Skeletal muscle cell (primary cell): Measurements from ENCODE around the gene RIMOC1.

ENCODE experiments used
- DNase-seq: peaks from one replicate; pipeline ENCODE4 v3.0.0-alpha.2; 2010; ENCODE audit warnings: low read depth
- H3K4me3 ChIP-seq: 2 replicates; pipeline ENCODE4 v1.5.1; 2011; ENCODE audit warnings: low read depth, mild to moderate bottlenecking, control low read depth, low read length, moderate library complexity

RIMOC1 gene

DNA sequence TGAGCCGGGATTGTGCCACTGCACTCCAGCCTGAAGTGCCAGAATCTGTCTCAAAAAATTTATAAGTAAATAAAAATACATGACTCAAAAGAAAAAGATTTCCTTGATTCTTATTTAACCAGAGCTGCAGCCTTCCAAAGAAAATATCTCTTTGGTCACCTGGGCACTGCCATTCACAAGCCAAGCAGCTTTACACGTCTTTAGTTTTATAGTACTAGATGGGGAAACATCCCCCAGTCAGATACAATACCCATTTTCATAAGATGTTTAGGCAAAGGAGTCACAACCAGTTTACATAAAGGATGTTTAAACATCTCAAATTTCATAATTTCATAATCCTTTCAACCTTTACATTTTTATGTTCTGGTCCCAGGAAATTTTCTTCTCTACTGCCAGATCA is 20.2 kb upstream of the RIMOC1 start:
- H3K4me3 ChIP-seq: no peak overlapping the region

DNA sequence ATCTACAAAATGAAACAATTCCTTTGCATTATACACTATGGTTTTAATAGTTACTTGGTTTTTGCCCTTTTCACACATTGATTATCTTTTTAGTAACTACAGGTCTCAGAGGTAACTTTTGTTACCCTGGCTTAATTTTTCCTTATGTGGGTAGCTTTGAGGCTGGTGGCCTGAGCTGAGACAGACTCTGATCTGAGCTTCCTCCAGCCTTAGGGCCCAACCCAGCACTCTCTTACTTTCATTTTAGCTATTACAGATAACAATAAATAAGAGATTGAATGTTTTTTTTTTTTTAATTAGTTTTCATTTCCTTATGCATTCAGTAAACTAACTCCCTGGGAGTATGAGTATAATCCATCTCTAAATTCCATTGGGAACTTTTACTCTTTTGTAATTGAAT is 18.9 kb upstream of the RIMOC1 start:
- no peak overlapping the region for H3K4me3 ChIP-seq
- no peak for DNase-seq

More for the DNA sequence above, 20.2 kb upstream of the RIMOC1 start:
- DNase-seq: no peak

DNA sequence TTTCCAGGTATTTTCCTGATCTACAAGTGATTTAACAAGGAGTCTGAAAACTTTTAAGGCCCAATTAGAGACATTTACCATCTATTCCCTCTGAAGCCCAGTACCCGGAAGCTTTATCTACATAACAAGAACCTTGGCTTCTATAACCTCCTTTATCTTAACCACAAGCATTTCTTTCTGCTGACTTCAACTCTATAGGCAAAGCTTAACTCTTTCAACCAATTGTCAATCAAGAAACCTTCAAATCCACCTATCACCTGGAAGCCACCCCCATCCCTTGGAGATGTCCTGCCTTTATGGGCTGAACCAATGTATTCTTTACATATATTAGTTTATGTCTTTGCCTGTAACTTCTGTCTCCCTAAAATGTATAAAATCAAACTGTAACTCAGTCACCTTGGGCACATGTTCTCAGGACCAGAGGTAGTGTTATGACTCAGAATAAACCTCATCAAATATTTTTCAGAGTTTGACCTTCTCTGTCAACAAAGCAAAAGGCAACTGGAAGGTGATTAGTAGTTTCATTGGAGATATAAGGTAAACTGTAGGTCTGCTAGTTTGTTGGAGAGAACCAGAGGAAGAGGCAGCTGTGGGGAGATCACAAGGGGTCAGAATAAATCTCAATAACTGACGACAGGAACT is 13.0 kb upstream of the RIMOC1 start:
- DNase-seq: no peak
- no peak overlapping the region for H3K4me3 ChIP-seq

DNA sequence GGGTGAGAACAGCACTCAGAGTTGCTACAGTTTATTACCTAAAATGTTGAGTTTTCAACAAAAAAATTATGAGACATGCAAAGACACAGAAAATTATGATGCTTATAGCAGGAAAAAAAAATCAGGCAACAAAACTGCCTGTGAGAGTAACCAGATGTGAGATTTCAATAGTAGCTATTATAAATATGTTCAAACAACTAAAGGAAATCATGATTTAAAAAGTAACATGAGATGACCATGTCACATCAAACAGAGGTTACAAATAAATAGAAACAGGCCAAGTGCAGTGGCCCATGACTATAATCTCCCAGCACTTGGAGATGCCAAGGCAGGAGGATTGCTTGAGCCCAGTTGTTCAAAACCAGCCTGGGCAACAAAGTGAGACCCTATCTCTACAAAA is 12.1 kb upstream of the RIMOC1 start:
- H3K4me3 ChIP-seq: no peak overlapping the region
- DNase-seq: no peak

DNA sequence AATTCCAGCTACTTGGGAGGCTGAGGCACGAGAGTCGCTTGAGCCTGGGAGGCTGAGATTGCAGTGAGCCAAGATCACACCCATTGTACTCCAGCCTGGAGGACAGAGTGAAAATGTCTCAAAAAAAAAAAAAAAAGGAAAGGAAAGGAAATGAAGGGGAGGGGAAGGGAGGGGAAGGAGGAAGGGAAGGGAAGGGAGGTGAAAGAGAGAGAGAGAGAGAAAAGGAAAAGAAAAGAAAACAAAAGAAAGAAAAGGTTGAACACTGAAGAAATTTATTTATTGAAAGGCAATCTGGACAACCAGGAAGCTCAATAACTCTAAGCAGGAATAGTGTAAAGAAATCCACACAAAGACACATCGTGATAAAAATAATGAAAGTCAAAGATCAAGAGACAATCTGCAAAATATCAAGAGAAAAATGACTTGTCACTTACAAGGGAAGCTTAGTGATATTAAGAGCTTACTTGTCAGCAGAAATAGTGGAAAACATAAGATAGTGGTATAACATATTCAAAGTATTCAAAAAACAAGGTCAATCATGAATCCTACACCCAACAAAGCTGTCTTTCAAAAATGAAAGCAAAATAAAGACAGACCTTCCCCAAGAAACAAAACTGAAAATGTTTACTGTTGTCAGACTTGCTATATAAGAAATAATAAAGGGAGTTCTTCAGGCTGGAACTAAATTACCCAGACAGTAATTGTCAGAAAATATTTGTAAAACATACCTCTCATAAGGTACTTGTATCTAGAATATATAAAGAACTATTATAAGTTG is 10.9 kb upstream of the RIMOC1 start:
- no peak for DNase-seq
- no peak overlapping the region for H3K4me3 ChIP-seq

DNA sequence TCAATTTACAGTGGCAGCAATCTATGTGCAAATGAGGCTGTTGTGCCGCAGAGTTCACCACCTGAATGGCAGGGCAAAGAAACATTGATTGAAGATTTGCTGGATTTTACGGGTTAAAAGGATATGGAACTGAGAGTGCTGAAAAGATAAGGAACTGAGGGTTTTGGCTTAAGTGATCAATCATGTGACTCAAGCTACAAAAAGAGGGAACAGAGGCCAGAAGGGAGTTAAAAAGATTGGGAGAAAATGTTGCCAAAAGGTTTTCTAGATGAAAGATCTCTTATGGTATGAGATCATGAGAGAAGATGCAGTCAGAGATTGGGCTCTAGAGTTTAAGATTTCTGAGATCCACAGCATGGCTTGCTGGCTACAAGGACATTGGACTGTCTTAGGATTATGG is 7.9 kb upstream of the RIMOC1 start:
- DNase-seq: no peak

DNA sequence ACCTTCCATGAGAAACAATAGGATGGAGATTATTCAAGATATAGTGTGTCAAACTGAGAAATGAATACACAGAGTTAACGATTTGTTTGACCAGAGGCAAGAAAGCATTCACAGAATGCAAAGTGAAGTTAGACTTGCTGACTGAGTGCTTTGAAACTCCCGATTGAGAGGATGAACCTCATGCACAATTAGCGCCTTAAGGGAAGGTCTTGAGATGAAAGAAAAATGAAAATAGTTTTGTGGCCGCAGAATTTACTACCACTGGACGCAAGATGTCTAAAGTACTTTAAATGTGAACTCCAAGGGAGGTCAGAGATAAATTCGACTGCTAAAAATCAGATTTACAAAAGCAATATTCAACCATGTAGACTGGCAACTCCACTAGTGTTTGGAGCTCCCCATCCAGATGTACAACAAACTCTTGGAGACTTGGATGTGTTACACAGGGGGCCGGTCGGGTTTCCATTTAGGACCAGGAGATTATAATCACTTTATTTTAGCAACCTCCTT is 707 bp upstream of the RIMOC1 start:
- no peak for DNase-seq
- H3K4me3 ChIP-seq: peak overlapping the region; percentile 84

More for the DNA sequence above, 7.9 kb upstream of the RIMOC1 start:
- H3K4me3 ChIP-seq: no peak overlapping the region

DNA sequence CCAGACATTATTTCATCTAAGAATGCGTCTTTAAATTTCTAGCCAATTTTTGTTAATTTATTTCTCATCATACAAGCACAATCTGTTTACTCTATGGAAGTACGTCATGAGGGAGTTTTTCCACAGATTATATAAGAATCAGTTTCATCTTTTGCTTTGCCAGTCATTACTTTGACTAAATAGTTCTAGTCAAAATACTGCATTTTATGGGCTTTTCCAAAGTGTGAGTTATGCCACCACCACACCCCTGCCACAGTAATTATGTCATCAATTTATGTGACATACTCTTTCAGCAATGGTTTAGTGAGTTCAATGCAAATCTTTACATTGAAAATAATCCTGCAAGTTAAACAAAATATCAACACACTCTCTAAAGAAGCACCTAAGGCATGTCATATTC is 2.0 kb downstream of the RIMOC1 start:
- H3K4me3 ChIP-seq: no peak overlapping the region
- no peak for DNase-seq

DNA sequence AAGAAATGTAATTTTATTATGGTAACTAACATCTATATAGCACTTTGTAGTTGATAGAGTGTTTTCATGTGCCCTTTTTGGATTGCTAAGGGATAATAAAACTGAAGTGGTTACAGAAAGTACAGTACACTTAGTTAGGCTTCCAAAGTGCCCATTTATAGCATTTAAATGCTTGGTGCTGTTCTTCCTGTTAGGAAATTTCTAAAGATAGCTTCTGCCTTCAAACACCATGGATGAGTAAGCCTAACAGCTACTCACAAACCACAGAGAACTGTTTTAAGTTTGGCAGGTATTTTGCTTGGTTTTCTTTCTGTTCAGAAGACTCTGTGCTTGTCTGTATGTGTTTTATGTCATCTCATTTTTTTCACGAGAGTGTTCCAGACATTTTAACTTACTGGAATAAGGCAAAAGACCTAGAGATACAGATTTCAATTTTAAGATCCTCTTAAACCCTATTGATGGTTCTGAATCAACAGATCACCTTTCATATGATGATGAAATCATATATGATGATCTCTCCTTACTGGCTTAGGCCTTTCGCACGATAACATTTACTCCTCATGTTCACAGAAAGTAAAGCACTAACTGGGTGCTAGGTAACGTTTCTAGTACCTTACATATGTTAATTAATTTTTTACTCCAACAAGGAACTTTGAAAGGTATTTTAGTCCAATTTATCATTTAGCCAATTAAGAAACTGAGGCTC is 4.4 kb downstream of the RIMOC1 start:
- DNase-seq: peak; percentile 31
- H3K4me3 ChIP-seq: no peak overlapping the region

DNA sequence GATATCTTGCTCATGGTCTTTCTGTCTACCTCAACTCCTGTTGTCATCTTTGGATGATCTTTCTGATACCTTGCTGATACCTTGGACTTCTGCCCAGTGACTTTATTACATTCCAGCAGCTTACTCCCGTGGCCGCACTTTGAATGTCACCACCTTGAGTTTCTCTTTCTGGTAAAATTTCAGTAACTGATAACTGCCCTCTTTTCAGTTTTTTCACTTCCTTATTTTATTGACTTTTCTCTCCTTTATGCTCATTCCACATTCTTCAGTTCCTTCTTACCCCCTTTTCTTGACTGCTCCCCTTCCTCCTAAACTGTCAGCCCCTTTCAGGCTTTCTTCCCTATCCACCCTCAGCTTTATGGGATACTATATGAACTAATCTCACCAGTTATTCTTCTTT is 14.0 kb downstream of the RIMOC1 start:
- no peak for DNase-seq
- H3K4me3 ChIP-seq: no peak overlapping the region

DNA sequence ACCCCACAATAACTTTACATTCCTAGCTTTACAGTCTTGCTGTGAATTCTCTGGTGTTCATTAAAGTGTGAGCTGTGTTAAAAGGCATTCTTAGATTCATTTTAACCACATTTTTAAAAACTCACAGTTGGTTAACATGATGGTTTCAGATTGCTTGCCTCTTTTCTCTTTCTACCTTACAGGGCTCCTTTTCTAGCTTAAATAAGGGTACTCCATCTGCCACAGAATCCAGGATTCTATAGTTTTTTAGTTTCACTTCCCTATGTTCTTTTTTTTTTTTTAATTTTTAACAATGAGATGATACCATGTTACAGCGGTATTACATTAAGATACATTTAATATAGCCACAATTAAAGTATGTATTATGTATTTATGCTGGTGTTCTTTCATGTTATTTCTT is 17.0 kb downstream of the RIMOC1 start:
- no peak overlapping the region for H3K4me3 ChIP-seq
- no peak for DNase-seq

DNA sequence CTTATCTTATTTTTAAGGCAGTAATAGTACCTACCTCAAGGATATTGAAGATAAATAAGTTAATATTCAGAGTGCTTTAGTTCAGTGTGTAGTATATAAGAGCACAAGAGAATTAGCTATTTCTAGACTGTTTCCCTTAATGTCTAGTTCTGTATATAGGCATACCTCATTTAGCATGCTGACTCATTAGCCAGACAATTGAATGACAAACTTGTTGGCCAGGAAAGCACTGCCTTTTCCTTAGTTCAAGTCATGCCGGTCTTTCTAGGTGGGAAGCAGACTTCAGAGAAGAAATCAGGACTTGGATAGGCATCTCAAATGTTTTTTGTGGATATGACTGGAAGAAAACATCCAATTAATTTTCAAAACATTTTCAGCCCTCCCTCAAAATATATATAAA is 17.7 kb downstream of the RIMOC1 start:
- no peak overlapping the region for H3K4me3 ChIP-seq

DNA sequence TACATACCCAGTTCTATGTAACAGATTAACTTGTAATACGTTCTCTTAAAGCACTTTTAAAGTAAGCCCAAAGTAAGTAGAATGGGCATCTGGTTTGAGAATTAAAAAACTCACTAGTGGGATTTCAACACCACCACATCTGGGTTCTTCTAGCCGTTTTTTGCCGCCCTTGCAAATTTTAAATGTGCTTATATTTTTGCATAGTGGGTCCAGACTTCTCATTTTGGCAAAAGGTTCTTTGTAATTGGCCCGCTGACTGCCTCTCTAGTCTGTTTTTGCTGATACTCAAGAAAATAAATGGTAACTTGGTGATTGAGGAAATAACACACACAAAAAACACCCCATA is 20.4 kb downstream of the RIMOC1 start:
- peak overlapping the region; percentile 76 for H3K4me3 ChIP-seq
- no peak for DNase-seq

More for the DNA sequence above, 17.7 kb downstream of the RIMOC1 start:
- no peak for DNase-seq

DNA sequence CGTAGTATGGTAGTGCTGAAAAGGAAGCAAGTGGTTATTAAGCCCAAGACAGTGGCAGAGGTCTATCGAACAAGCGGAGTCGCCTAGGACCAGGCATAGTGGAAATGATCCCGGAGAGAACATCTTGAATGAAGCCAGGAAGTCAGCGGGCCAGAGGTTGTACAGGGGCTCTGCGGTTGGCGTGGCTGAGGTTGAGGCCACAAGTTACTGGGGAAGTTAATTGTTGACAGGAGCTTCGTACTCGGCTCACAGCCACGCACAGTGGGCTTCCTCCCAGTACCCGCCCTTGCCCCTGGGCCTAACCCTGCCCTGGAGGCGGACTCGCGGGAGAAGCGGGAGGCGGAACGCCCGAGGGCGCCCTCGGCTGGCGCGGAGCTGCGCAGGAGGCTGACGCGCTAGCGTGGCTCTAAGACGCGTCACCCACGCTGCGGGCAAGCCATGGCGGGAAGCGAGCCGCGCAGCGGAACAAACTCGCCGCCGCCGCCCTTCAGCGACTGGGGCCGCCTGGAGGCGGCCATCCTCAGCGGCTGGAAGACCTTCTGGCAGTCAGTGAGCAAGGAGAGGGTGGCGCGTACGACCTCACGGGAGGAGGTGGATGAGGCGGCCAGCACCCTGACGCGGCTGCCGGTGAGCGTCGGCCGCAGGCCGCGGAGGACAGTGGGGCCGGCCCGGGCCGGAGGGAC is 20.9 kb downstream of the RIMOC1 start, which contains the start of gene FBXO4:
FBXO4 (plus strand) TSS at position 410 of the 683 bp plus-strand sequence; CDS start at position 439, 29 bp downstream.
- DNase-seq: peak; percentile 51
- peak within 1 kb of the TSS; percentile 76 for H3K4me3 ChIP-seq

DNA sequence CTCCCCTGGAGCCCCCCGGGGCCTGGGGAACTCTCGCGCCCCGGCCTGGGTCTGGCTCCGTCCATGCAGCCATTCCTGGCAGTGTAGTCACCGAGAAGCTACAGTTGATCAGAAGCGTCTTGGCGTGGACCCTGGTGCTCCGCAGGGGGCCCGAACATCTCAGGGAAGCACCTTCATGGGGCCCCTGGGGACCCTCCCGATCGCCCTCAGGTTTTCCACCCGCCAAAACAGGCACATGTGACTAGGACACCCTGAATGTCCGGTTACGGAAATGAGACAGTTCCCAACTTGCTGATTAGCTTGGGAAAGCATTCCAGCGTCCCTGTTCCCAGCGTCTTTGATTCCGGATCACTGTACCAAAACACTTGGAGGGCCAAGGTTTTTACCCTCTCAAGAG is 21.4 kb downstream of the RIMOC1 start:
- peak overlapping the region; percentile 76 for H3K4me3 ChIP-seq
- DNase-seq: no peak

DNA sequence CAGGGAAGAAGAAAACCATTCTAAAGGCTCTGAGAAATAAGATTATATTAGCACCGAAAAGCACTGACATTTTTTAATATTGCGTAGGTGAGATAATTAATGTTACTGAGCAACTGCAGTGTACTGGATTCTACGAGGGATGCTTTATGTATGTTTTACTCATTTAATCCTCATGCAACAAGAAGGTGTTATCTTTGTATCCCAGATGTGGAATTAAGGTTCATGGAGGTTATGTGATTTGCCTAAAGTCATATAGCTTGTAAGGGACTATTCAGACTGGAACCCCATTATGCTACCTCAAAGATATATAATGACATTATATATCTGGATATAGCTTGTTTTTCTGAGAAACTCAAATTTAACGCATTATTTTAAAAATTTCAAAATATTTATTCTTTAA is 23.5 kb downstream of the RIMOC1 start:
- DNase-seq: no peak

DNA sequence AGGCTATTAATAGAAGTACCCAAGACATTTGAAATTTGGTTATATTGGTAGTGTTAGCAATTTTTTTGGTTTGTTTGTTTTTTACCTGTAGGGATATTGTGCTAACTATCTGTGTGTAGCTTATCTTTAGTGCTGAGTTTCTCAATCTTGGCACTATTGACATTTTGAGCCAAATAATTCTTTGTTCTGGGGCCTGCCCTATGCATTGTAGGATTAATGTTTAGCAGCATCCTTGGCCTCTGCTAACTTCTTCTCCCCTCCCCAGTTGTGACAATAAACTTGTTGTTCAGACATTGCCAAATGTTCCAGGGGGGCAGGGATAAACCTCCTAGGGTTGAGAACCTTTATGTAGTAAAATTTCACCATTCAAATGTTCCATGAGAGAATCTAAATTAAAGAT is 24.9 kb downstream of the RIMOC1 start:
- no peak overlapping the region for H3K4me3 ChIP-seq
- DNase-seq: no peak

More for the DNA sequence above, 23.5 kb downstream of the RIMOC1 start:
- no peak overlapping the region for H3K4me3 ChIP-seq

DNA sequence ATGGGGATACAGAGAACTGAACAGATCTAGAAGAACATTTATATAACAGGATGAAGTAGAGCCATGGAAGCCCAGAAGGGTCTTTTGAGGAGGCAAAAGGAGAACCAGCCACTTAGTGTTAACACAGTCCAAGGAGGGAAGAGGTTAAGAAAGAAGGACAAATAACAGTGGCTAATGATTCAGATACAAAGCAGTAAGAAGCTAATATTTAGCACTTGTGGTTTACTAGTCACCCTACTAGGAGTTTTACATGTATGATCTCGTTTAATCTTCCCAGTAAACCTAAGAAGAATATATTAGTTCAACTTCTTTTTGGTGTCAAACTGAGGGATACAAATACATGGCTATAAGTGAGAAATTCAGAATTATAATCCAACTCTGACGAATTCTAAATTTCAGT is 28.6 kb downstream of the RIMOC1 start:
- no peak for DNase-seq
- no peak overlapping the region for H3K4me3 ChIP-seq

DNA sequence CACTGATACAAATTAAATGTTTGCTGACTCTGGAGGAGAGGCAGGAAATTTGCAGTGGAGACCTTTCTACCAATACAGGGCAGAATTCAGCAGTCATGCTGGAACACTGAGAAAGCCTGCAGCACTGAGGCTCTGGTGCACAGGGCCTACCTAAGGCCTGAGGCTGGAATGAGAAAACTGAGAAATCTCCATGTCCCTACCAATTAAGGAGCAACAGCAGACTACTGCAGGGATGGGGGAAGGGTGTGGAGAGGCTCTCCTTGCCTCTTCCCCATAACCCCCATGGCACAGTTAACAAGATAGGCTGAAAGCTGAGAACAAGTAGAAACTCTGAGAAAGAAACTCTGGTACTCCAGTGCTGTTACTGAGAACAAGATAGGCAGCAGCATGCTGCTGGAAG is 31.4 kb downstream of the RIMOC1 start:
- no peak overlapping the region for H3K4me3 ChIP-seq
- DNase-seq: no peak

DNA sequence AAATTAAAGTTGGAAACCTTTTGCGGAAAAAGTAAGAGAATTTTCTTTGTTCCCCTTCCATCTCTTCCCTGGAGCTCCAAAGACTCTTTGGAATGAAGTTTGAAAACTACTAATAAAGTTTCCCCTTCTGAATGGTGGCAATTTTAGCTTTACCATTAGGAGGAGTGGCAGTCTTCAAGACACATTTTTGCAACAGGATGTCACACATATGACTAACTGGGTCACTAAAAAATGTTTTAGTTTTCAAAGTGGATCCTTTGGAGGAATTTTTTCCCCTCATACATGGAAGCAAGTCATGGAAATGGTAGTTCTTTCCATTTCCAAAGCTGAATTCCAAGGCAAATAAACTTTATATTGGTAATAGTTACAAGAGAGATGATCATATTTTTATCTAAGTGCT is 36.5 kb downstream of the RIMOC1 start:
- no peak overlapping the region for H3K4me3 ChIP-seq
- DNase-seq: no peak
